Endometrium (tissue), 2 donors: Measurements from ENCODE around the gene GPR25.

ENCODE experiments used
- FAIRE-seq: peaks from 2 replicates; lab custom pipeline; 2012; peaks lifted over from hg19 to GRCh38; lab: Jason Lieb, UNC
- donor health status: control.
- donor health status: control.

GPR25 gene, protein sequence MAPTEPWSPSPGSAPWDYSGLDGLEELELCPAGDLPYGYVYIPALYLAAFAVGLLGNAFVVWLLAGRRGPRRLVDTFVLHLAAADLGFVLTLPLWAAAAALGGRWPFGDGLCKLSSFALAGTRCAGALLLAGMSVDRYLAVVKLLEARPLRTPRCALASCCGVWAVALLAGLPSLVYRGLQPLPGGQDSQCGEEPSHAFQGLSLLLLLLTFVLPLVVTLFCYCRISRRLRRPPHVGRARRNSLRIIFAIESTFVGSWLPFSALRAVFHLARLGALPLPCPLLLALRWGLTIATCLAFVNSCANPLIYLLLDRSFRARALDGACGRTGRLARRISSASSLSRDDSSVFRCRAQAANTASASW

GRCh38 chr1:200872446-200873115, at the start of gene GPR25:
Gene GPR25, plus strand, starts transcription at chr1:200872981. Its CDS starts 57 bp downstream, at chr1:200873038.
- no peak for FAIRE-seq

GRCh38 chr1:200831091-200831490, 41.7 kb upstream of the GPR25 start:
- no peak for FAIRE-seq

- FAIRE-seq = no peak
Measured at GRCh38 chr1:200834383-200834782, 38.4 kb upstream of the GPR25 start.

- FAIRE-seq = no peak
Measured at GRCh38 chr1:200836213-200836612, 36.6 kb upstream of the GPR25 start.

DNA sequence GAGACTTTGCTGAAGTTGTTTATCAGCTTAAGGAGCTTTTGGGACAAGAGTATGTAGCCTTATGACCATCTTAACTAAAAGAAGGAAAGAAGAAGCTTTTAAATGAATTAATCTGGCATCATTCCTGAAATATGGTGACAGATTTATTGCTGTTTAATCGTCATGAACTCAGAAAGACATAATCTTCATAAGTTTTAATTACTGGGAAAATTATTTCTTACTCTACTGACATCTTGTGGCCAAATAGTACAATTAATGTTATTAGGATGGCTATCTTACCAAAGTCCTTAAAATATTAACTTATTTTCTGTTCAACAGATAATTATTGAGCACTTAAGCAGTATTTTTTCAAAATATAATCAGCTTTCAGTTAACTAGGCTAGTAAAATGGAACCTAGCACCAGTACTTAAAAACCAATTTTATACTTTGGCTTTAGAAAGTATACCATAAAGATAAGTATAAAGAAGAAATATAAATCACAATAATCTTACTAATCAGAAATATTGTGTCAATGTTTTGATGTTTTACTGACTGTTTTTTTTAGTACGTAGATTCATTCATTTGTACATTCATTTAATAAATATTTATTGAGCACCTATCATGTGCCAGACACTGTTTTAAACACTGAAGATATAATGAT, 34.7 kb upstream of the GPR25 start:
- FAIRE-seq = peak; percentile 81

DNA sequence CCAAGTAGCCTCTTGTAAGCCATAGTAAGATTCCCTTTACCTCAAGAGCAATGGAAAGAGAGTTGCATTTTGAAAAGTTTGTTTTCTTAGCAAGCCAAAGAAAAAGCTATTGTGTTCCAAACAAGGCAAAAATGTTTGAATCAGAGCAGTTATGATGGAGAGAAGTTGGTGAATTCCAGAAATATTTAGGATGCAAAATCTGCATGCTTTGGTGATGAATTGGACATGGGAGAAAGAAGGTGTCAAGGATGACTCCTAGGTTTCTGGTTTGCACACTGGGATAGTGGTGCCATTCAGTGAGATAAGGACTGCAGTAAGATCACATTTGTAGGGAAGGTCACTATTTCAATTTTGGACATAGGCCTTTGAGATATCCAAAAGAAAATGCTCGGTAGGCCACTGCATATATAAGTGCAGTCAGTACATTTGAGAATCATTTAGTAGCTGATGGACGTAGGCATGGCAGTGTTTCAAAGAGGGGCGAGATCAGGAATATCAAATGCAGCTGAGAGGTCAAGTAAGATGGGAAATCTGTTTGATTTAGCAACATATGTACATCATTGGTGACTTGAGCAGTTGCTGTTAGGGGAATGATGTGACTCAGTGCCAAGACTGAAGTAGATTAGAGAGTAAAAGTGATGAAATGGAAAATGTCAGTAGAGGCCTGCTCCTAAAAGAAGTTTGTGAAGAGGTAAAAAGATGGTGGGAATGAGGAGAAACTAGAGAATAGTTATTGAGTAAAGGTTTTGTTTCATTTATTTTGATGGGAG, 33.9 kb upstream of the GPR25 start:
- FAIRE-seq = no peak

GRCh38 chr1:200845360-200845759, 27.4 kb upstream of the GPR25 start:
- FAIRE-seq = no peak

DNA sequence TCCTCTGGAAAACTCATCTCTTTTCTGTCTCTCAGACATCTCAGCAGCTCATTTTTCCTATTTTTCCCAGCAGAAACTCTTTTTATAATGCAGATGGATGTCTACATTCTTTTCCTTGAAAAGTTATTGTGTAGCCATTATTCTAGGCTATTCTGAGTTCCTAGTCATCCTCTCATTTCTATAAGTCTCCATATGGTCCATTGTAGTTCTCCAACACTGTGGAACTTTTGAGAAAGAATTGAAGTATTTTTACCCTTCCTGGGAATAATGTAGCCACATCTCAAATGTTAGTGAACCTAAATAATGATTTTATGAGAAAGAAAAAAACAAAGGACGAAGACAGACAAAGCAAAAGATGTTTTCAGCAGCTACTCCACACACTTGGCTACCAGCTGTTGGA, 26.4 kb upstream of the GPR25 start:
- no peak for FAIRE-seq

- FAIRE-seq = no peak
Measured at GRCh38 chr1:200849430-200849829, 23.4 kb upstream of the GPR25 start.

- FAIRE-seq = no peak
Measured at GRCh38 chr1:200850554-200850953, 22.2 kb upstream of the GPR25 start.

DNA sequence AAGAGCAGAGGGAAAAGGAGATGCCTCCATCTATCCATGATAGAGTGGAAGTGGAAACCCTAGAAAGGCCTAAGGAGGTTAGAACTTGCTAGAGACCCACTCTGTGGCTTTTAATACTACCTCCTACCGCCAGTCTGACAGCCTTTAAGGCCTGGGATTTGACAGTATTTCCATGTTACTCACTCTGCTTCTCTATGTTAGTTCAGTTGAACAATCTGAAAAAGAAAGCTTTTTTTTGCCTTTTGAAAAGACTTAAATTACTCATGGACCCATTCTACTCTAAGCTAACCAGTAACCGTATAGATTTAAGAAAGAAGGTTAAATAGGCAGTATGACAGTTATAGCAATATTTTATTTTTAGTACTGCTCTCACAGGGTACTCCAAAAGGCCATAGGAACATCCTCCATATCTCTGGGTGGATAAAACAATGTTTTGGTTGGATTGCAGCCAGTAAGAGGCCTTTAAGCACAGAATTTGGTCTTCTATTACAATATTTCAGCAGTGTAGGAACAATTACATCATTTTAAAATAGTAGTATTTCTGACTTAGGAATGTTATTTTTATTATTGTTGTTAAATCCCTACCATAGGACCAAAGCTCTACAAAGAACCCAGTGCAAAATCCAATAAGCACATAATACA, 15.9 kb upstream of the GPR25 start:
- no peak for FAIRE-seq

DNA sequence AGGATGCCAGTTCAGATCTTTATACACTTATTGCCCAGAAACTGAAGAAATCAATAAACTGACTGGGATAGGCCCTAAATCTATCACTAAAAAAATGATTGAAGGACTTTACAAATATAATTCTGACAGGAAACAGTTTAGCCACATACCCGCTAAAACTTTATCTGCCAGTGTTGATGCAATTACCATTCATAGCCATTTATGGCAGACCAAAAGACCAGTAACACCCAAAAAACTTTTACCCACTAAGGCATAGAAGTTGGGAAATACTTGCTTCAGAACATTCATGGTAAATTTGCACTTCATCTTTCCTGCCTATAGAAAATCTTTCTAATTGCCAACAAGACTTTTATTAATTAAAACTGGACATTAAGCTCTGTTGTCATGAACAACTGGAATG, 15.0 kb upstream of the GPR25 start:
- FAIRE-seq = no peak

DNA sequence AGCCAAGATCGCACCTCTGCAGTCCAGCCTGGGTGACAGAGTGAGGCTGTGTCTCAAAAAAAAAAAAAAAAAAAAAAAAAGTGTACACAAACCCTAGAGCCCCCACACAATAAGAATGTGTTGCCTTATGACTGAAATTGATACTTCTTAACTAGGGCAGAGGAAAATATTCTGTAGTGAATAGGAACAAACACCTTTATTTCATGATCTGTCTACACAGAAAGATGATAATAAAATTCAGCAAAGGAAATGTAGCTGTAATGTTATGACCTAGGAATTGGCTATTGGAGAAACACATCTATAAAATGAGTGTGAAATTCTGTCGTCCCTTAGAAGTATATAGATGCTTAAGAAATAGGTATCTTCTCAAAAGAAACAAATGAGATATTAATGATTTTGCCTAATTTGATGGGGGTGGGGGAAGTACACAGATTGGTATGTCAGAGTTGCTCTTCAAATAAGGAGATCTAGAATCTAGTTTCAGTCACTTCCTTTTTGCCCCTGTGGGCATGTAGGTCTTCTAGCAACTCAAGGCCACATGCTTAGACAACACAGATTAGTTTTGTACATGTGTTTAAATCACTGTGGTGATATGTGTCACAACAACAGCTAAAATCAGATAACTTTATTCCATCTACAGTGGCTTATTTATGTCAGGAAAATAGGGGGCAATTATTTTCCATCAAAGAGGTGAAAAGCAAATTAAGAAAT, 10.7 kb upstream of the GPR25 start:
- no peak for FAIRE-seq

GRCh38 chr1:200862713-200863415, 9.9 kb upstream of the GPR25 start:
- no peak for FAIRE-seq

DNA sequence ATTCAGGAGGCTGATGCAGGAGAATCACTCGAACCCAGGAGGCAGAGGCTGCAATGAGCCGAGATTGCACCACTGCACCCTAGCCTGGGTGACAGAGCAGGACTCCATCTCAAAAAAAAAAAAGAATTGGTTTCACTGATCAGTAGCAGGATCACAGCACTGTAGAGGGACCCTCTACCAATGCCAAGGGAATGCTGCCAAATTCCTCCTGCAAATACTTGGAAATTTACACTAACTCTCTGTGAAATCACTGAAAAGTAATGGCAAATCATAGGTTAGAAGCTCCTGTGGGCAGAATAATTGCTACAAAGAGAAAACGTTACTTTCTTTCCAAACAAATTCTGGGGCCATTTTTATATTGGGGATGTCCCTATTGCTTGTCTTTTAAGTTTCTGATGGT, 6.7 kb upstream of the GPR25 start:
- no peak for FAIRE-seq

GRCh38 chr1:200866521-200866920, 6.3 kb upstream of the GPR25 start:
- no peak for FAIRE-seq

DNA sequence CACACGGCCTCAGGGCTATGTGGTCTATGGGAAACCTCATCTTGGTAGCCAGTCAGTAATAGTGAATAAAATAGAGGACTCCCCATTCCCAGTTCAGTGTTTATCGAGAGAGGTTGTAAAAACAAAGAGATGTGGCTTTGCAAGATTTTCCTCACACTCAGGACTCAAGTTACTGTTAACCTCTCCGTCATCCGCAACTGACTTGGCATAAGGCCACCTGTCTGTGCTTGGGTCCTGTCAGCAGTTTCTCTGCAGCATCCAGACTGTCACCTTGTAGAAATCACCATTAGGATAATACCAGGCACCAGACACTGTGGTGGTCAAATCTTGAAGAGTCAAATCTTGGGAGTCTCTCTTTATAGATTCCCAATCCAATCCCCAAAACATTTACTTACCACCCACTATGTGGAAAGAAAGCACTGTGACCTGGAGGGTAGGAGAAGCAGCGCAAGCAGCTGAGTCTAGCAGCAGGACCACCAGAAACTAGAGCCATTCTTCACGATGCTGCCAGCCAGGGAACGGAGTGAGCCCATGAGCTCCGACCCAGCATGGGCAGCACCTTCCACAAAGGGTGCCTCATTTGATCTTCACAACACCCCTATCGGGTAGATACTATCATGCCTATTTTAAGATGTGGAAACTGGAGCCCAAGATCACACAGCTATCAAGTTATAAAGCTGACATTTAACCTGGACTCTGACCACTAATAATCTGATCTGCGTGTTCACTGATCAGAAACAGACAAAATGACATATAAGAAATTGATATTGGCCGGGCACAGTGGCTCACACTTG, 5.6 kb upstream of the GPR25 start:
- no peak for FAIRE-seq

DNA sequence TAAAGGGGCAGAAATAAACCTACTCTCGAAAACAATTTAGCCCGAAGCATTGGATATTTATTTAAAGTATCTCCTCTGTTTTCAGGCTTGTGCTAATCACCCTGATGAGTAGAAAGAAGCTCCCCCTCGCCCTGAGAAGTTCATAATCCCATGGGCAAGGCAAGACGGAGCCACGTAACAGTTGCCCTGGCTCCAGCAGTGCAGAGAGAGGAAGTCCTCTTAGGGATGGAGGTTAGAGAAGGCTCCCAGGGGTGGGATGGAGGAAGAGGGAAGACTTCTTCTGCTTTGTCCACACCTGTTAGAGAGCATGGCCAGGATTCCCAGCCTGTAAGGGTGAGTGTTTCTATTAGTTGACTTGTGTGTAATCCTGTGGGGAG, 3.4 kb upstream of the GPR25 start:
- no peak for FAIRE-seq

- FAIRE-seq = no peak
Measured at GRCh38 chr1:200869753-200870391, 2.9 kb upstream of the GPR25 start.
